HG03064 (cell line): Measurements from ENCODE around the gene PFN1.

Experiments
- ATAC-seq: cut with Tn5 transposase; IDR thresholded peaks from one replicate; pipeline ENCODE4 v1.9.1; 2021; ENCODE audit warnings: low read depth; ENCODE audit not compliant: unreplicated experiment

The PFN1 gene

GRCh38 chr17:4968486-4969046, 20.2 kb upstream of the PFN1 start:
- no peak for ATAC-seq

GRCh38 chr17:4967539-4968485, 19.5 kb upstream of the PFN1 start, which contains the start of gene SPAG7:
Gene SPAG7, minus strand, starts transcription at chr17:4967817. Its CDS starts 13 bp downstream, at chr17:4967804.
- ATAC-seq, result peak; percentile 53

GRCh38 chr17:4966844-4967538, 18.7 kb upstream of the PFN1 start:
- ATAC-seq, result peak; percentile 74

GRCh38 chr17:4965311-4965986, 17.1 kb upstream of the PFN1 start:
- no peak for ATAC-seq

- ATAC-seq, result no peak
These were observed 12.1 kb upstream of the PFN1 start for GRCh38 chr17:4960279-4960922.

- no peak for ATAC-seq
These were observed 11.1 kb upstream of the PFN1 start for GRCh38 chr17:4959261-4959965.

GRCh38 chr17:4958102-4958501, 9.8 kb upstream of the PFN1 start:
- ATAC-seq, result no peak

GRCh38 chr17:4956493-4957061, 8.2 kb upstream of the PFN1 start:
- ATAC-seq, result no peak

GRCh38 chr17:4955091-4955490, 6.8 kb upstream of the PFN1 start:
- no peak for ATAC-seq

GRCh38 chr17:4953451-4953961, 5.2 kb upstream of the PFN1 start:
- ATAC-seq, result no peak

- ATAC-seq, result no peak
These were observed 3.2 kb upstream of the PFN1 start for GRCh38 chr17:4951486-4951885.

GRCh38 chr17:4950746-4951204, 2.4 kb upstream of the PFN1 start, which contains the start of gene ENO3:
Gene ENO3, plus strand, starts transcription at chr17:4951119. Its CDS starts 711 bp downstream, at chr17:4951830.
- ATAC-seq, result no peak

- peak; percentile 9 for ATAC-seq
These were observed 1.9 kb upstream of the PFN1 start for GRCh38 chr17:4950075-4950745.

GRCh38 chr17:4949321-4950074, 1.2 kb upstream of the PFN1 start:
- peak; percentile 18 for ATAC-seq

GRCh38 chr17:4948931-4949320, 596 bp upstream of the PFN1 start:
- peak; percentile 31 for ATAC-seq

- ATAC-seq, result no peak
These were observed 742 bp downstream of the PFN1 start for GRCh38 chr17:4947411-4948165.

- ATAC-seq, result no peak
These were observed 1.3 kb downstream of the PFN1 start for GRCh38 chr17:4947010-4947410.
